Mucosa of descending colon (tissue), 3 donors: ENCODE results near the gene CNTLN. TPM values are rescaled to one million over a fixed set of nuclear protein-coding genes. Genes with fewer than 3 reads are reported as not detected.

Experiments used
- ATAC-seq: fragments of 200-7000 bp; cut with Tn5 transposase; one replicate; pipeline ENCODE4 v1.9.1; 2020; ENCODE audit warnings: mild to moderate bottlenecking, moderate library complexity
- DNase-seq, 3 donors: peaks; one replicate each; pipeline ENCODE4 v3.0.0-alpha.2; 2020
- H3K36me3 ChIP-seq: fragments of 200-600 bp; one replicate; pipeline ENCODE4 v1.8.0; 2021; ENCODE audit warnings: low read depth, mild to moderate bottlenecking
- H3K4me1 ChIP-seq: fragments of 200-600 bp; one replicate; pipeline ENCODE4 v1.8.0; 2021; ENCODE audit warnings: low read depth, mild to moderate bottlenecking
- H3K4me3 ChIP-seq: fragments of 200-600 bp; one replicate; pipeline ENCODE4 v1.8.0; 2021; ENCODE audit warnings: mild to moderate bottlenecking
- H3K9me3 ChIP-seq: fragments of 200-600 bp; one replicate; pipeline ENCODE4 v1.8.0; 2021; ENCODE audit warnings: mild to moderate bottlenecking
- CTCF ChIP-seq: fragments of 200-600 bp; IDR thresholded peaks from one replicate; pipeline ENCODE4 v1.8.0; 2022; ENCODE audit warnings: antibody characterized with exemption, mild to moderate bottlenecking
- intact Hi-C, 2 donors: fragments of 100-400 bp; cut with DNase I in 1 of 2; cut with micrococcal nuclease in 1 of 2; formaldehyde crosslinking; loops; one replicate each; pipeline versions ENCODE4 v1.11.0 to v1.11.1; 2022; cut with DNase I, micrococcal nuclease
- total RNA-seq, 3 donors: library from RNA; stranded (reverse); fragmentation: NEBNext Ultra II Directional in 2 of 3; extraction: Animal tissue kit (Norgen Biotek cat#: 25700) in 2 of 3; gene quantifications; one replicate each; pipeline versions ENCODE4 v1.2.1 to v1.2.4, GENCODE V29; 2021 to 2023
- donor health status: DM: no; HTN: no; CAD: no; lungs with moderate emphysema.
- donor health status: DM: no; HTN: no; CAD: no.
- donor health status: DM: no; HTN: yes; CAD: no.

The CNTLN gene
- total RNA-seq, 3 donors from 2014 or later = 1.5 to 9.8 (median 4.1) TPM

DNA sequence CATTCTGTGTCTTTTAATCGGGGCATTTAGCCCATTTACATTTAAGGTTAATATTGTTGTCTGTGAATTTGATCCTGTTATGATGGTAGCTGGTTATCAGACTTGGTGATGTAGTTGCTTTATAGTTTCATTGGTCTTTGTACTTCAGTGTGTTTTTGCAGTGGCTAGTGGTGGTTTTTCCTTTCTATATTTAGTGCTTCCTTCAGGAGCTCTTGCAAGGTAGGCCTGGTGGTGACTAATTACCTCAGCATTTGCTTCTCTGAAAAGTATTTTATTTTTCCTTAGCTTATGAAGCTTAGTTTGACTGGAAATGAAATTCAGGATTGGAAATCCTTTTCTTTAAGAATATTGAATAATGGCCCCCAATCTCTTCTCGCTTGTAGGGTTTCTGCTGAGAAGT, 156.9 kb downstream of the CNTLN start:
- no peak for ATAC-seq
- intact Hi-C loops = no loop called here

DNA sequence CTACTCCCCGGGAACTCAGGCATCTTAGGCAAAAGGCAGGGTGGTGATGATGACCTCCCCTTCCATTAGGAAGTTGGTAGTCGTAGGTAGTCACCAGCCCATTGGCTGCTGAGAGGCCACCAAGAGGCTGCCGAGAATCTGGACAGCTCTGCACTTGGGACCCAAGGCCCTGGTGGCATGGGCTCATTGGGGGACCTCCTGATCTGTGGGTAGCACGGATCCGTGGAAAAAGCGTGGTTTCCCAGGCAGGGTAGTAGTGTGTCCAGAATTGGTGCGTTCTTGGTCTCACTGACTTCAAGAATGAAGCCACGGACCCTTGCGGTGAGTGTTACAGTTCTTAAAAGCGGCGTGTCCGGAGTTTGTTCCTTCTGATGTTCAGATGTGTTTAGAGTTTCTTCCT, 158.8 kb downstream of the CNTLN start:
- no peaks in the 10 kb centered on the region for H3K4me1 ChIP-seq
- ATAC-seq (no peak), DNase-seq (no peak)
- H3K4me3 ChIP-seq = no peak overlapping the region
- no peak for TF ChIP-seq CTCF
- no peaks in the 10 kb centered on the region for H3K36me3 ChIP-seq
- intact Hi-C loops = no loop called here
- no peaks in the 10 kb centered on the region for H3K9me3 ChIP-seq

More for the DNA sequence above, 156.9 kb downstream of the CNTLN start:
- no peak overlapping the region for H3K4me3 ChIP-seq
- H3K36me3 ChIP-seq = no peaks in the 10 kb centered on the region
- no peaks in the 10 kb centered on the region for H3K4me1 ChIP-seq
- H3K9me3 ChIP-seq = no peaks in the 10 kb centered on the region
- no peak for TF ChIP-seq CTCF
- DNase-seq = no peak

- DNase-seq (no peak), ATAC-seq (no peak)
- no peak overlapping the region for H3K4me3 ChIP-seq
- no peaks in the 10 kb centered on the region for H3K9me3 ChIP-seq
- TF ChIP-seq CTCF = no peak
- H3K36me3 ChIP-seq = no peaks in the 10 kb centered on the region
- intact Hi-C loops = no loop called here
- no peaks in the 10 kb centered on the region for H3K4me1 ChIP-seq
Observed at GRCh38 chr9:17294822-17295624, 160.2 kb downstream of the CNTLN start.

GRCh38 chr9:17315341-17315740, 180.5 kb downstream of the CNTLN start:
- intact Hi-C loops = no loop called here
- Histone ChIP-seq H3K4me1 (no peaks in the 10 kb centered on the region), H3K36me3 (no peaks in the 10 kb centered on the region), H3K4me3 (no peak overlapping the region), H3K9me3 (no peaks in the 10 kb centered on the region)
- DNase-seq (no peak), ATAC-seq (no peak)
- TF ChIP-seq CTCF = no peak

- no peaks in the 10 kb centered on the region for H3K36me3 ChIP-seq
- H3K9me3 ChIP-seq = no peaks in the 10 kb centered on the region
- H3K4me1 ChIP-seq = no peaks in the 10 kb centered on the region
- DNase-seq (no peak), ATAC-seq (no peak)
- no peak for TF ChIP-seq CTCF
- intact Hi-C loops = no loop called here
- H3K4me3 ChIP-seq = no peak overlapping the region
Observed at GRCh38 chr9:17318821-17319320, 184.0 kb downstream of the CNTLN start.
